COLO668 (cell line): Measurements from ENCODE around the gene SGTA.

ENCODE experiments used
- DNase-seq: peaks from one replicate; lab custom pipeline; 2025; ENCODE audit not compliant: unreplicated experiment; lab: John Stamatoyannopoulos, UW

Gene SGTA

DNA sequence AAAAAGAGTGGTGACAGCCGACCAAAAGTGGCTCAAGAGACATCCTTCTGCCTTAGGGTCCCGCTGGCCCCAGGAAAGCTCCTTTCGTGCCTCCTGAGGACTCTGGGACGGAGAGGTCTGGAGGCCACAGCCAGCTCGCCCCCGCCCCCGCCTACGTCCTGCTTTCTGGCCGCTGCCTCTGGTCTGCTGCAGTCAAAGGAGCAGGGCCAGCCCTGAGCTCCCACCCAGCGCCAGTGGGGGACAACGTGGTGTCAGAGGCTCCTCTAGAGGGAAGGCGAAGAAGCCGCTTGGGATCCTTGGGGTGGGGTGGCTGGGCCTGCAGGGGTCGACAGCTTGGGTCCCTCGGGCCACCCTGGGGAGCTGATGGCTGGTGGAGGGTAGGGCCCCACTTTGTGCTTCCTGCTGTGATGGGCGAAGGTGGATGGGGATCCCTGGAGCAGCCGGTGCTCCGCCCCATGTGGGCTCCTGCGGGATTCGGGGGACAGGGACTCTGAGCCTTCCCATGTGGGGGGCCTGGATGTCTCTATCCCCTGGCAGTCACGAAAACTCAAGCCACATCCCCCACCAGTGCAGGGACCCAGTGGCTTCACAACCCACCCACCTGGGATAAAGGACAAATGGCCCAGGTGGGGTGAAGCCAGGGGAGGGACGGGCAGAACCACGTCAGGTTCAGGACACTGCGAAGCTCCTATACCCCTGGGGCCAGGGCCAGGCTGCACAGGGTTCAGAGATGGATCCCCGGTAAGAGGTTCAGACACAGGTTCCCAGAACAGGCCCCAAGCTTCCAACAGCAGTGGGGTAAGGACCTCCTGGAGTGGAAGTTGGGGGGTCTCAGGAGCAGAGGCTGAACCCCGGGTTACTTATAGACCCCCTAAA lies 52.9 kb downstream of the SGTA start:
- no peak for DNase-seq

GRCh38 chr19:2728783-2729387 lies 54.2 kb downstream of the SGTA start:
- DNase-seq: no peak

DNA sequence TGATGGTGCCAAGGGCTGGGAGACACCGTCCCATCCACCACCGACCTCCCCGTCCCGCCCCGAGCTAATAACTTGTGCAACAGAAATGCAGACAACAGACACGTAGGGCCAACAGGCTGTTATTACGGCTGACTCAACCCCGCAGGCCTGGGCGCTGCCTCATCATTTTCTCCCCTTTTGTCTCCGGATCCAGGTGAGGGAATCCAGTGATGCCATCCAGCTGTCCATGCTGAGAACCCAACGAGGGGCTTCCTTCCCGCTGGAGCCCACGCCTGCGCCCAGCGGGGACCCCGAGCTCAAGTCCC lies 55.5 kb downstream of the SGTA start:
- DNase-seq: no peak

DNA sequence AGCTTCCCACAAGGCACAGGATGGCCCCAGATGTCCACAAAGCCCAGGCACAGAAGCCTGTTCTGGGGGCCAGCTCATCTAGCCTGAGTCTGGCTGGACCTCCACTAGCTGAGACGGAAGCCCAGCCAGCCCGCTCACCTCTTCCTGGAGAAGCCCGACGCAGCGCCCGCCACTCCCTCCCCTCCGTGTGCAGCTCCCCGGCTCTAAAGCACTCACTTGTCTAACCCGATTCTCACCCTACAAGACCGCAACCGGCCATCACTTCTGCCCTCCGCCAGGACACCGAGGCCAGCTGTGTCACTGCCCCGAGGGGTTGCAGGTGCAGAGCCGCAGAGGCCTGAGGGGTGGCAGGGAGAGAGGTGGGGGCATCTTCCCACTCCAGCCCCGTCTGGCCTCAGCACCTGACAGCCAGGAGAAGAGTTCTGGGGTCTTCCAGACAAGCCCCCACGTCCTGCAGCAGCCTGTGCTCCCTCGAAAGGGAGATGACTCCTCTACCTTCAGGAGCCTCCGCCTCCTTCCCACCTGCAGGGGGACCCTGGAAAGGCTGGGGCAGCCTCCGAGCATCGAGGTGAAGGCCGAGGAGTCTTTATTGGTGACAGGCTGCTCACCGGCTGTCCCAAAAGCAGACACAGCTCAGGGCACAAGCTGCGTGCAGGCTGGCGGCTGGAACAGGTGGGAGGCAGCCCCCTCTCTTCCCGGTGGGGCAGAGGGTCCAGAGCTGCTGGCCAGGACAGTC lies 56.0 kb downstream of the SGTA start:
- DNase-seq: no peak

DNA sequence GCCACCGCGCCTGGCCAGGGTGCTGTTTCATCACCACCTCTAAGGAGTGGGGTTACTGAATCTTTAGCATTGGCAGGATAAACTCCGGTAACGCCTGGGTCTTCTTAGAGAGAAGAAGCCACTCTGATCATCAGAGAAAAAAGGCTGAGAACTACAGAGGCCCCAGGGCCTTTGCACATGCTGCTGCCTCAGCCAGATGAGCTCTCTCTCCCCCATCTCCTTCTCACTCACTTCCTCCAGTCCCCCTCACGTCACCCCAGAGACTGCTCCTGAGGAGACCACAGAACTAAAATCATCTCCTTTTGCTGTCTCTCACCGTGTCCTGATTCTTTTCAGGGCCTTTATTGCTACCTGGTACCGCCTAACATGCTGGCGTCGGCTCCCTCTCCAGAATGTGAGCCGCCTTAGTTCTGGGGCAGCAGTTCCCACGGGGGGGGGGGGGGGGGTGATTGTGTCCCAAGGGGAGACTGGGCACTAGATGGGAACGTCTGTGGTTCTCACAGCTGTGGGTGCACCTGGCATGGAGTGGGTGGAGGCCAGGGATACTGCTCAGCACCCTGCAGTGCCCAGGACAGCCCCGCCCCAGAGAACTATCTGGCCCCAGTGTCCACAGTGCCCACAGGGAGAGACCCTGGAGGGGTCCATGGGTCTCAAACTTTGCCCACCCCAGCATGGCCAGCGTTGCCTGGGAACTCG lies 56.8 kb downstream of the SGTA start:
- no peak for DNase-seq

DNA sequence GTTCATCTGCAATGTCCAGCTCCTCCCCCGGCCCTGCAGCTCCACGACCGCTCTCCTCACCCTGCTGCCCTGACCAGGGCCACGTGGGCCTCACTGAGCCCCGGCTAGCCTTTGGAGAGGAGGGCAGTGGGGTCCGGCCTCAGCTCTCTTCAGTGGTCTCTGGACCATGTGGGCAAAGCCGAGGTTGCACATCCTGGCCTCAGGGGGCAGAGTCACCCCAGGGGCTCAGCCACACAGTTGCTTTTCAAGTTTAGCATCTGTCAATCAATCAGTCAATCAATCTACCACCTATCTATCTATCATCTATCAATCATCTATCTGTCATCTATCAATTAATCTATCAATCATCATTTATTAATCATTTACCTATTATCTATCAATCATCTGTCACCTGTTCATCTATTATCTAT lies 58.9 kb downstream of the SGTA start:
- DNase-seq: no peak

- no peak for DNase-seq
These were observed 59.3 kb downstream of the SGTA start for GRCh38 chr19:2723747-2724146.

DNA sequence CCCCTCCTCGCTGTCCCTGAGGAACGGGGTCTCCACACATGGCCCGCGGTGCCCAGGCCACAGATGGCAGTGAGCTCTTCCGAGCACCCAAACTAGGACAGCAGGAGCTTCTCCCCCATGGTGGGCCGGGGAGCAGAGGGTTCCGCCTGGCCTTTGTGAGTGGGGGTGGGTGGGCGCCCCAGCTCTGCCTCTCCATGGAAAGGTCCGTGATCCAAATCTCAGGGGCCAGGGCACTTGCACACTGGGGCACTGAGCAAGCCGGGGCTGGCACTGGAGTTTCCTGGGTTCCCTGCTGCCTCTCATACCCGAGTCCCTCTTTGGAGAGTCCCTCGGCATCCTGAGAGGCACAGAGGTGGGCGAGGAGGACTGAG lies 59.7 kb downstream of the SGTA start:
- no peak for DNase-seq

DNA sequence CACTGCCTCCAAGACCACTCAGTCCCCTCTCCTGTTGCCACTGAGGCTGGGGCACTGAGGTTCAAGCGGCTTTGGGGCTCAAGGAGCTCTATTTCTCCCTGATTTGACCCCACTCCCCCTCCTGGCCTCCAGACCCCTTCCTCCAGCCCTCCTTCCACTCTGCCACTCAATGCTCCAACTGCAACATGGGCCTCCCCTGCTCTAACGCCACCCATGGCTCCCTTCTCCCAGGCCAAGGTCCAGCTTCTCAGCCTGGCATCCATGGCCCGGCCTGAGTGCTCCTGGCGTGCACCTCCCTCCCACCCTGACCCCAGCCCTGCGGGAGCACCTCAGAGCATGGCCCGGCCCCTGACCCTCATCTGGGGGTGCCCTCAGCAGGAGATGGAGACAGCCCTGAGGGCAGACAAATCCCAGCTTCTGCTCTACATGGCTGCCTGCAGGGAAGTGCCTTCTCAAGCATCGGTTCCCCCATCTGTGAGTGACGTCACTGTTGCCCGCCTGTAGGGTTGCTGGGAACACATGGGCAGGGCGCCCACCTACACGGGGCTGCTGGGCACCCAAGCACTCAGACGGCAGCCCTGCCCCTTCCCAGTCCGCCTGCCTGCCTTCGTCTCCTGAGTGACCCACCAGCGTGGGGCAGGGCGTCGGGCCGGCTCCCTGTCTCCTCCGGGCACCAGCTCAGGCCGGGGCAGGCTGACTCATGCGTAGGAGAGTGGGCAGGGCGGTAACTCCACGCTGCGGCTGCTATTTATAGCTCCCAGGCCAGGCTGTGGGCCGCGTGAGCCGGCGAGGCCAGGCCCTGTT lies 60.3 kb downstream of the SGTA start:
- no peak for DNase-seq

- DNase-seq: no peak
These were observed 61.2 kb downstream of the SGTA start for GRCh38 chr19:2721570-2722540.

DNA sequence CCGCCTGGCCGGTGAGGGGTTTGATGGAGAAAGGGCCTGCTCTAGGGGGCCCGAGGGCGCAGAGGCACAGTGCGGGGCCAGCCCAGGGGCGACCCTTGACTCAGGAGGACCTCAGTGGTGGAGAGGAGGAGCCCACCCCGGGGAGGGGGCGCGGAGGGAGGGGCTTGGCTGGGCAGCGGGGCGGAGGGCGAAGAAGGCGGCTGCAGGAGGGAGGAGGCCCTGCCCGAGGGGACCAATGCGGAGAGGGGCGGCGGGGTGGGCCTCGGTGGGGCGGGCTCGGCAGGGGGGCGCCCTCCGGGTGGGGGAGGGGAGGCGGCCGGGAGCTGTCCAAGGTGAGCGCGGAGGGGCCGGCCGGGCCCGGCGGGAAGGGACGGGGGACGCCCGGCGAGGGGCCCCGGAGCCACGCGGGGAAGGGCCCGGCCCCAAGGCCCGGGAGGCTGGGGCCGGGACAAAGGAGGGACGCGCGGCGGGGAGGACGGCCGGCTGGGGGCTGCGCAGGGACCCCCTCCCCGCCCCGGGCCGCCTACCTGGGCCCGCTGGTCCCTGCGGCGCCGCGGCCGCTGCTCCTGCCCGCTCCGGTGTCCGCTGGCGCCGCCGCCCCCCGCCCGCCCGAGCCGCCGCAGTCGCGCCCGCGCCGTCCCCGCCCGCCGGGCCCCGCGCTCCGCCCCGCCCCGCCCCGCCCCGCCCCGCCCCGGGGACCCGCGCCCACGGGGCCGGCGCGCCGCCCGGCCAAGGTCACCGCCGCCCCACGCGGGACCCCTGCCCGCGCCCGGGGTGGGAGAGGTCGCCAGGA lies 62.1 kb downstream of the SGTA start, which contains the start of gene DIRAS1:
DIRAS1 (minus strand) TSS at position 596 of the 793 bp plus-strand sequence. CDS start 3,566 bp downstream, outside the sequence.
- no peak for DNase-seq

GRCh38 chr19:2719920-2720776 lies 62.9 kb downstream of the SGTA start:
- DNase-seq: no peak

- no peak for DNase-seq
These were observed 63.8 kb downstream of the SGTA start for GRCh38 chr19:2719232-2719735.

- no peak for DNase-seq
These were observed 65.2 kb downstream of the SGTA start for GRCh38 chr19:2717638-2718541.

DNA sequence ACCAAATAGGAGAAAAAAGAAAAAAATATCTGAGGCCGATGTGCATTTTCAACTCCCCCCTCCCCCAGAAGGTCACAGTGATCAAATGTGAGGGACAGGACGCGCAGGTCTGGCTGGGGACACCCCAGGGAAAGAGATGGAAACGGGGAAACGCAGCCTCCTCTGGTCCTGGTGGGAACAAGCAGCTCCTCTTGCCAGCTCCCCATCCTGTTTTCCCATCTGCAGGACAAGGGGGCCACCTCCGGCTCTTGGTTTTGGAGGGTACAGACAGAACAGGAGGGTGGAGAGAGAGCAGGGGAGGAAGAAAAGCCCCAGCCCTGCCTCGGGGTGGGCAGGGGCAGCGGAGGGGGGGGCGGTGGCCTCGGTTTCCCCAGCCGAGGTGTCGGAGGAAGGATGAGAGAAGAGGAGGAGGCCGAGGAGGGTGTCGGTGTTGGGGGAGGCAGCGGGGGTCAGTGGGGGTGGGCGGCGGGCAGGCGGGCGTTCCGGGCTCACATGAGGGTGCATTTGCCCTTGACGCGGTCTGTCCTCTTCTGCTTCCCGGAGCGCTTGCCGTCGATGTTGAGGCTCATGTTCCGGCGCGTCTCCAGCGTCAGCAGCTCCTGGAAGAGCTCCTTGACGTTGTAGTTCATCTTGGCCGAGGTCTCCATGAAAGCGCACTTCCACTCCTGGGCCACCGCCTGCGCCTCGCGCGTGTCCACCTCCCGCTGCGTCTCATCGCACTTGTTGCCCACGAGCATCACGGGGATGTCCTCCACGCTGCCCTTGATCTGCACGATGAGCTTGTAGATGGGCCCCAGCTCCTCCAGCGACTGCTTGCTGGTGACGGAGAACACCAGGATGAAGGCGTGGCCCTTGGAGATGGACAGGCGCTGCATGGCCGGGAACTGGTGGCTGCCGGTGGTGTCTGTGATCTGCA lies 66.1 kb downstream of the SGTA start:
- DNase-seq: no peak

DNA sequence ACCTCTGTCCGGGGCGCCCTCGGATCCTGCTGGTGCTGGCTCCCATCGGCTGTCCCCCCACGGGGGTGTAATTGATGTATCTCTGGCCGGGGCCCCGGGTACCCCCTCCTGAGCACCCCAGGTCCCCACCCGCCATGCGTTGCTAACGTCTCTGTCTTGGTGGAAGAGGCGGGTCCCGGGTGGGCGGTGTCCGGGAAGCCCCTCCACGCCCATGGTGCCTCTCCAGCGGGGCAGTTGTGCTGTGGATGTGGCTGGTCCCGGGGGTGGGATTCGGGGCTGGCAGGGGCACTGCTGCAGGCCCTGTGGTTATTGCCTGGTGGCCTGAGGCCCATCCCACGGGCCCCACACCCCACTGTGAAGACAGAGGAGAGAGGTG lies 66.8 kb downstream of the SGTA start:
- DNase-seq: no peak
